T-helper 2 cell treated with Interferon-gamma antibody and Interleukin-4, amounts not matched to agents 100 ng/mL and 5 ng/mL, for 36 hours (primary cell): Measurements from ENCODE around the gene RNF40. TPM values are rescaled to one million over a fixed set of nuclear protein-coding genes. Genes with fewer than 3 reads are reported as not detected.
"Not testable (repeated sequence)": the region's sequence is repeated elsewhere in the genome, so short reads cannot be mapped to it uniquely, and the experiment has no call there.

Experiments used
- intact Hi-C: fragments of 100-400 bp; cut with micrococcal nuclease; formaldehyde crosslinking; loops from one replicate; pipeline ENCODE4 v1.15.1; 2023
- total RNA-seq: library from RNA; stranded (reverse); gene quantifications from 2 replicates; pipeline ENCODE4 v1.2.3, GENCODE V29; 2022

RNF40 gene
- total RNA-seq, 1 donor from 2014 or later, result 85.5 TPM

DNA sequence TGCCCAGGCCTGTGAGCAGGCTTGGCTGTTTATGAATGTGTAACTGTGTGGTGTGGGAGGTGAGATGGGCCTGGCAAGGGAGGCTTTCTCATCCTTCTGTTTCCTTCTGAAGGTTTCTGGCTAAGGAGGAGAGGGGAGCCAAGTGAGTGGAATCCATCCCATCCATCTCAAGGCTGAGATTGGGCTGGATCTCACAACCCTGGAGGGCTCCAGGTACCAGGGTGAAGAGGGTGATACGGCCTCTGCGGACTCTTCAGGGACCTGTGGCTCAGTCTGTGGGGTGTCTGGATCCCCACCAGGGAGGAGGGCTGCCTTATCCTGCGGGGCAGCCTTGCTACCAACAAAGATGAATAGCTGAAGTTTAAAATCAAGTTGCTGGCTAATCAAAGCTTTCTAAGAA lies 17.9 kb downstream of the RNF40 start:
- intact Hi-C loops, result no loop called here

DNA sequence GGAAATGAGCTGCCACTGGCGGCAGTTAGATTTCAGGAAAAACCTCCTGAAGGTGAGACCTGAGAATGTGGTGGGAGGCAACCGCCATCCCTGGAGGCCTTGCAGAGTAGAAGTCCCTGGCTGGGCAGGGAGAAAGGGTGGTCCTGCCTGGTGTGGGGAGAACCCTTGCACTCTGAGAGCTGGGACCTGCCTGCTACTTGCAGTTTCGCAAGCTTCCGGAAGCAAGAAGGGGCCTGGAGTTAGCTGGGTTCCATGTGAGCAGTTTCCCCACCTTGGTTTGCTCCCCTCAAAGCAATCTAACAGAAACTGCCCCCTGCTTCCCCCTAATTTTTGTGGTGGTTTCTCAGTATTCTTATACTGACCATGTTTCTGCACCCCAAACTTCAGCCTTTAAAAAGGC lies 18.4 kb downstream of the RNF40 start:
- intact Hi-C loops, result no loop called here

DNA sequence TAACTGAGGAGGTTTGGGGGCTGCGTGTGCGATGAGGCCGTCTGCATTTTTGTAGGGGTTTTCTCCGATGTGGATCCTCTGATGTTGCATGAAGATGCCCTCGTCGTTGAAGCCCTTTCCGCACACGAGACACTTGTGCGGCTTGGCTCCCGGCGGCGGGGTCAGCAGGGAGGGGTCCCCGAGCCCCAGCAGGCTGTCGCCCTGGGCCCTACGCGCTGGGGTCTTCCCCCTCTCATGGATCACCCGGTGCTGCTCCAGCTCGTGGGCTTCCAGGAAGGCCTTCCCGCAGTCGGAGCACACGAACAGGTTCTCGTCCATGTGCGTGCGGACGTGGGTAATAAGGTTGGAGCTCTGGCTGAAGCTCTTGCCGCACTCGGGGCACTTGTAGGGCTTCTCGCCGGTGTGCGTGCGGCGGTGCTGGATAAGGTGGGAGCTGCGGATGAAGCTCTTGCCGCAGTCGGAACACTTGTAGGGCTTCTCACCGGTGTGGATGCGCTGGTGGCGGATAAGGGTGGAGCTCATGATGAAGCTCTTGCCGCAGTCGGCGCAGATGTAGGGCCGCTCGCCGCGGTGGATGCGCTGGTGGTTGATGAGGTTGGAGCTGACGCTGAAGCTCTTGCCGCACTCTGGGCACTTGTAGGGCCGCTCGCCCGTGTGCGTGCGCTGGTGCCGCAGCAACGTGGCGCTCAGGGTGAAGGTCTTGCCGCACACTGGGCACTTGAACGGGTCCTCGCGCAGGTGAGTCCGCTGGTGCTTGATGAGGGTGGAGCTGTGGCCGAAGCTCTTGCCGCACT lies 20.6 kb downstream of the RNF40 start:
- intact Hi-C loops, result no loop called here

DNA sequence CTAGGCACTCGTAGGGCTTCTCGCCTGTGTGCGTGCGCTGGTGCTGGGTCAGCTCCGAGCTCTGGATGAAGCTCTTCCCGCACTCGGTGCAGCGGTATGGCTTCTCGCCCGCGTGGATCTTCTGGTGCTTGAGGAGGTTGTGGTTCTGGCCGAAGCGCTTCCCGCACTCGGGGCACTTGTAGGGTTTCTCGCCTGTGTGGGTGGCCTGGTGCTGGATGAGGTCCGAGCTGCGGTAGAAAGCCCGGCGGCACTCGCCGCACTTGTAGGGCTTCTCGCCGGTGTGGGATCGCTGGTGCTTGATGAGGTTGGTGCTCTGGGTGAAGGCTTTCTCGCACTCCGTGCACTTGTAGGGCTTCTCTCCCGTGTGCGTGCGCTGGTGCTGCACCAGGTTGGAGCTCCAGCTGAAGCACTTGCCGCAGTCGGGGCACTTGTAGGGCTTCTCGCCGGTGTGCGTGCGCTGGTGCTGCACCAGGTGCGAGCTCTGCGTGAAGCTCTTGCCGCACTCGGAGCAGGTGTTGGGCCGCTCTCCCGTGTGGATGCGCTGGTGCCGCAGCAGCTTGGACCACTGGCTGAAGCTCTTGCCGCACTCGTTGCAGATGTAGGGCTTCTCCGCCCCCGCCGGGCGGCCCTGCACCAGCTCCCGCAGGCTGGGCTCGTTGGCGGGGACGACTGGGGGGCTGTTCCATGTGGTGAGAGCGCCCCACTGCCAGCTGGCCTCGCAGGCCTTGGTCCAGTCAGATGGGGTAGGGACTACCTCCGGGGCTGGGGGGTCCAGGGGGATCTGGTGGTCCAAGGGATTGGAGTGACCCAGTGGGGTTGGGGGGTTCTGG lies 21.4 kb downstream of the RNF40 start:
- intact Hi-C loops, result no loop called here

DNA sequence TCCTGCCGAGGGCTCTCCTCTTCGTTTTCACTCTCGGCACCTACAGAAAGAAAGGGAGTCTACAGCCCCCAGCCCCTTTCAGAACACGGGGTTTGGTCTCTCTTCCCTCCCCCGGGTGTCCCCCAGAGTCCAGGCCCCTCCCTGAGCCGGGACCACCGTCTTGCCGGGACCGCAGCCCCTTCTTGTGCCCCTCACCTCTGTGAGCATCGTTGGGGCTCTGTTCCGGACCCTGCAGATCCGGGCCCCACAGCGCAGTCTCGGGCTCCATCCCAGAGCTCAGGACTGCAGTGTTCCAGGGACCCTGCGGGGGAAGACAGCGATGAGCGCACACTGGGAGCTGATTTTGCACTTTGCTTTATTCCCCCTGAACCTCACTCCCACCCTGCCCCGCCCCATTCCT lies 22.1 kb downstream of the RNF40 start:
- intact Hi-C loops, result no loop called here

DNA sequence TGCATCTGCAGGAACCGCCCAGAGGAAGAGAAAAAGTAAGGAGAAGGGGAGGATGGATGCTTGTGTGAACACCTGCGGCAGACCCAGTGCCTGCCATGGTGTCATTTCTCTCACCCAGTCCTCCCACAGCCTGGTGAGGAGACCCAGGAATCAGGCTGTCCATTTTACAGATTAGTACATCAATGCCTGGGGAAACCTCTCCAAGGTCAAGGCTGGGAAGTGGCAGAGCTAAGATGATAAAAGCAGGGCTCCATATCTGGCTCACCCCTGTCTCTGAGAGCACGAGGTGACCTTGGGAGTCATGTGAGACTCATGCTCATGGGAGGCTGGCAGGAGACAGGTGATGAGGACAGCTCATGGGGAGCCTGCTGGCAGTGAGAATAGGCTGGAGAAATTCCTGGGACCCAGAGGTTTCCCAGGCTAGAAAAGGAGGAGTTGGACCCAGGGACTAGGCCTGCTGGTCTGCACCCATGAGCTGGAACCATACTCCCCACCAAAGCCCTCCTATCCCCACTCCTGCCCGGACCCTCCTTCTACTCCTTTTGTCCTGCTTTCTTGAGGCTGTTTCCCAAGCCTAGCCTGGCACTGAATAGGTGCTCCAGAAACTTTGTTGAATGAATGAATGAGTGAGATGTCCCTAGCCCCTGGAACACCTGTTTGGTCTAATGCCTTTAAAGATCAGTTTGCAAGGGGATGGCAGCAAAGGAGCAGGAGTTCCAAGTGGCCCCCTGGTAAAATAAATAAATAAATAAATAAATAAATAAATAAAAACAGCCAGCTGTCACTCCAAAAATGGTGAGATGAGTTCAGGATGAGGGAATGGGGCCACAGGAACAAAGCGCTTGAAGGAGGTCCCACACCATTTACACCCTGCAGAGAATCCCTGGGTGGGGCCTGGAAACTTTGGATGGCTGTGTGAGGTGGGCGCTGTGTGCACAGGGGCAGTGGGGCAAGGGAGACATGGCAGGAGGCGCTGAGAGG lies 23.3 kb downstream of the RNF40 start:
- intact Hi-C loops, result no loop called here

DNA sequence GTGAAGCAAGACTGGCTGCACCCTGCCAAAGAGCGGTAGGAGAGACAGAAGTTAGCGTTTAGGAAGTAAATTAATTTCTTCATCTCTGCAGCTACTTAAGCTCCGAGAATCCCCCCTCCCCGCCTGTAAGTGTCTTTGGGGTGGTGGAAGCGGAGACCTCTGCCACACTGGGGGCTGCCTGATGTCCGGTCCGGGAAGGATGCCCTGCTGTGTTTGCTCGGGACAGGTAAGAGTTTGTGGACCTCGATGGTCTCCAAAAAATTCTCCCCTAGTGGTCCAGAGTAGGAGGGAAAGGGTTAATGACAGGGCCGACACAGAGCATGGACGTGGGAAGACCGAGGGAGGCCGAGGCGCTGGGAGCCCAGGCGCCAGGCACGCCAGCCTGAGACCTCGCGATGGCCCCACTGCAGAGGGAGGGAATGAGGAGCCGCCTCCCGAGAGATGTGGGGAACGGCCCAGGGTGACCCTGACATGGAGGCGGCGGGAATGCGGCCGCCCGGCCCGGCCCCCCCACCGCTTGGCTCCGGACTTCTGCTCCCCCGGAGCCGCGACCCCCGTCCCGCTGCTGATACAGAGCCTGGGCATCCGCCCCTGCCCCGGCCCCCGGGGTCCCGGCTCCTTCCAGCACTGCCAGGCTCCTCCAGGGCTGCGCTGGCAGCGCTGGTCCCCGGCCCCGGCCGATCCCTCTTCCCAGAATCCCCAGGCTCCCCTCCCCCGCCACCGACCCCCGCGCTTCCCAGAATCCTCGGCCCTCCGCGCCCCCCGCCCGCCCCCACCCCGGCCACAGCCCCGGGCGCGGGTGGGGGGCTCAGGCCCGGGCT lies 24.2 kb downstream of the RNF40 start:
- intact Hi-C loops, result no loop called here

DNA sequence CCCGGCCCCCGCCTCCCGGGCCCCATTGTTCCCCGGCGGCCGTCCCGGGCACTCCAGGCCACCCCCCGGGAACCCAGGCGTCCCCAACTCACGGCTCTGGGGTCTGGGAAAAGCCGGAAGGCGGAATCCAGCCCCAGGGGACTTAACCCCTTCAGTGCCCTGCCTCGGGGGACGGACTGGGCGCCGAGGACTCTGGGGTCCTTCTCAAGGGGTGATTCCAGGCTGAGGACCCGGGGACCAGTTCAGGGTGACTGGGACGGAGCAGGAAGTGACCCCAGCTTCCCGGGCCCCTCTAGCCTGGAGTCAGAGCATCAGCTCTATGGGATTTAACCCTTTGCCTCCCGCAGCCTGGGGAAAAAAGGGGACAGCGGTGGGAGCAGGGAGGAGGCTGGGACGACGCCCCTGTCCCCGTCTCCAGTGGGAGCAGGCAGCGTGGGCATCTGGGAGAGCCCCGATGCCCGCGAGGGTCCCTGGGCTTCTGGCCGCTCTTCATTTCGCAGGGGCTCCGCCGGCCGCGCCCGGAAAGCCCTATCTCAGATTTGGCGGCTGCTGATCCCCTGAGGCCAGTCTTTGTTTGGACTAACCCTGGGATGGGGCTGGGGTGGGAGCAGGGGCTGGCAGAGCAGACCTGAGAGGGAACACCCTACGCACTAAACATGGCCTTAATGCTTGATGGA lies 25.0 kb downstream of the RNF40 start, which contains the start of gene ZNF629:
TSS of gene ZNF629 (minus strand) at position 270 of the 677 bp plus-strand sequence. CDS start 2,723 bp downstream, outside the sequence.
- intact Hi-C loops, result no loop called here

DNA sequence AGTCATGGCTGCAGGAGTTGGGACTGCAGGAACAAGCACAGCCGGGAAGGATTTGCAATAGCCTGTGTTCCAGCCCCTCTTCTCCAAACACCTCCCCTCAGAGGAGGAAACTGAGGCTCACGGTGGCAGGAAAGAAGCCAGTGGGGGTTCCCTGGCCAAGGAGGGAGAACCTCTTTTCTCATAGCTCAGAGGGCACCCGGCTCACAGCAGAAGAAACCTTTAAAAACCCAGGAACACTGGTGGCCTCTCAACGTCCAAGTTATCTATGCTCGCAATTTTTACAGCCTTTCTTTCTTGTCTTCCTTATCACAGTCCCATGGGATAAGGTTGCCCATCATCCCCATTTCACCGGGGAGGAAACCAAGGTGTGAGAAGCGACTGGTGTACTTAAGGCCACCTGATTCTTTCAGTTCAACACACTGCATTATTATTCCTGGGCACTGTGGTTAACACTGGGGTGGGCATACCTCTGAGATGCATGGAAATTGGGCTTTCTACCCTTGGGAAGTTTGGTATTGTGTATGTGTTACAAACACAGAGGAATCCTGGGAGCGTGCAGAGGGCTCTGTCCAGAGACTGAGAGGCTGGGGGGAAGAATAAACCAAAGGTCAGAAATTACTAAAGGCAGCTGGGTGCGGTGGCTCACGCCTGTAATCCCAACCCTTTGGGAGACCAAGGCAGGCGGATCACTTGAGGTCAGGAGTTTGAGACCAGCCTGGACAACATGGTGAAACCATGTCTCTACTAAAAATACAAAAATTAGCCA lies 25.7 kb downstream of the RNF40 start:
- intact Hi-C loops, result no loop called here

DNA sequence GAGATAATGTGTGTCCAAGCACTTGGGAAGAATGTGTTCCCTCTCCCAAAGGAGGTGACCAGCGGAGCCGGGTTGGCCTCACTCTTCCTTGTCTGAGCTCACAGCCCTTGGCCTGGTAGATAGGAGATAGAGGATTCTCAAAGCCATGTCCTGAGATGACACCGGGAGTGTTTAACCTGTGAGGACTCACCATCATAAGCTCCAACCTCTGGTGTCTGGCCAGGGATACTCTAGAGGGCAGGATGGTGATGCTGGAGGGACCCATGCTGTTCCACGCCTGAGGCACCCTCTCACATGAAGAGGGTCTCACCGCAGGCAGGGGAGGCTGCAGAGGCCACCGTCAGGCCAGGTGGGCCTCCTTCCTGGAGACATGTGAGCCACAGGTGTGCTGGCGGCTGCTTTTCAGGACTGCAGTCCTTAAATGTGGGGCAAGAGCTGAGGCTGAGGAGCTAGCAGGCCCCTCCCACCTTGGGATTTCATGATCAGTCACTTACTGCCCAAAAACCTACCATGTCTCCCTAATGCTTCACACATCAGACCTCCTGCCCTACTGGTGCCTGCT lies 31.5 kb downstream of the RNF40 start:
- intact Hi-C loops, result no loop called here

DNA sequence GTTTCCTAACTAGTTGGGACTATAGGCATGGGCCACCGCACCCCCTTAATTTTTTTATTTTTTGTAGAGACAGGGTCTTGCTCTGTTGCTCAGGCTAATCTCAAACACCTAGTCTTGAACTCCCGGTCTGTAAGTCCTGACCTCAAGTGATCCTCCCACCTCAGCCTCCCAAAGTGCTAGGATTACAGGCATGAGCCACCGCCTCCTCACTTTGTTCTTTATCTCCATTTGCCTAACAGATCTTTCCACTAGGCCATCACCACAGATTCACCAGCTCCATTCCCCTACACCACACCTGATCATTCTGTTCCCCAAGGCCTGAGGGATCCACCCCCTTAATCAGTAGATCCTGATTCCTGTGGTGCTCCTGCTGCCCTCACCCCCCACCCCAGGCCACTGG lies 32.5 kb downstream of the RNF40 start:
- intact Hi-C loops, result no loop called here

DNA sequence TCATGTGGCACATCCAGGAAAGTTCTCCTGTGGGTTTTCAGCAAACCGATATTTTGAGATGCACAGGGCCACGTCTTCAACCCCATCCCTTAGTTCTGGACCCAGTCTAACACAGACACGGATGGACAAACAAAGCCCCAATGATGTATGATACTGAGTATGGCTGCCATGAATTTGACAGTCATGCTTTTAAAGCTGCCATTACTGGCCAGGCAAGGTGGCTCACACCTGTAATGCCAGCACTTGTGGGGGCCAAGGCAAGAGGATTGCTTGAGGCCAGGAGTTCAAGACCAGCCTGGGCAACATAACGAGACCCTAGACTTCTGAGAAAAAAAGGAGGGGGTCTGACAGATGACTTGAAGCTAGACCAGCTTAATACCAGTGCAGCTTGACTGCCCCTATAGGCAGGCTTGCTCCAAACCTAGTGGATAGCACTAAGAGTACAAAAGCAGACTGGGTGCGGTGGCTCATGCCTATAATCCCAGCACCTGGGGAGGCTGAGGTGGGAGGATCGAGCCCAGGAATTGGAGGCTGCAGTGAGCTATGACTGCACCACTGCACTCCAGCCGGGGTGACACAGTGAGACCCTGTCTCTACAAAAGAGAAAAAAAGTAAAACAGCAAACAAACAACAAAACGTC lies 35.7 kb downstream of the RNF40 start:
- intact Hi-C loops, result no loop called here

DNA sequence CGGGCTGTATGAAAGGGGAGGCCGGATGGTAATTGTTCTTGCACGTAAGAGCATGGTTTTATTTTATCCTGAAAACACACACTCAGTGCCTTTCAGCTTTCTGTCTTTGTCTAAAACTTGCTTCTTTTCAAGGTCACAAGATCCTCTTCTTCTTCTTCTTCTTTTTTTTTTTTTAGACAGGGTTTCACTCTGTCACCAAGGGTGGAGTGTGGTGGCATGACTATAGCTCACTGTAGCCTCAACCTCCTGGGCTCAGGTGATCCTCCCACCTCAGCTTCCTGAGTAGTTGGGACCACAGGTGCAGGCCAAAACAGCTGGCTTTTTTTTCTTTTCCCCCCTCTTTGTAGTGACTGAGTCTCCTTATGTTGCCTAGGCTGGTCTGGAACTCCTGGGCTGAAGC lies 40.8 kb downstream of the RNF40 start:
- intact Hi-C loops, result no loop called here

DNA sequence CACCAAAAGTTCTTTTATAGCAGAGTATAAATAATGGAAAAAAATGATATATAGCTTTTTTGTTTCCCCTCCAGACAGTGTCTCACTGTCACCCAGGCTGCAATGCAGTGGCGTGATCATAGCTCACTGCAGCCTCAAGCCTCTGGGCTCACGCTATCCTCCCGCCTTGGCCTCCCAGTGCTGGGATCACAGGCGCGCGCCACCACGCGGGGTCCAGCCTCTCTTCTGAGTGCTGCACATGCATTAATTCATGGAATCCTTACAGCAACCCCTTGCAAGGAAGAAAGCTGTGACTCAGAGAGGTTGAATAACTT lies 42.9 kb downstream of the RNF40 start:
- intact Hi-C loops, result no loop called here

DNA sequence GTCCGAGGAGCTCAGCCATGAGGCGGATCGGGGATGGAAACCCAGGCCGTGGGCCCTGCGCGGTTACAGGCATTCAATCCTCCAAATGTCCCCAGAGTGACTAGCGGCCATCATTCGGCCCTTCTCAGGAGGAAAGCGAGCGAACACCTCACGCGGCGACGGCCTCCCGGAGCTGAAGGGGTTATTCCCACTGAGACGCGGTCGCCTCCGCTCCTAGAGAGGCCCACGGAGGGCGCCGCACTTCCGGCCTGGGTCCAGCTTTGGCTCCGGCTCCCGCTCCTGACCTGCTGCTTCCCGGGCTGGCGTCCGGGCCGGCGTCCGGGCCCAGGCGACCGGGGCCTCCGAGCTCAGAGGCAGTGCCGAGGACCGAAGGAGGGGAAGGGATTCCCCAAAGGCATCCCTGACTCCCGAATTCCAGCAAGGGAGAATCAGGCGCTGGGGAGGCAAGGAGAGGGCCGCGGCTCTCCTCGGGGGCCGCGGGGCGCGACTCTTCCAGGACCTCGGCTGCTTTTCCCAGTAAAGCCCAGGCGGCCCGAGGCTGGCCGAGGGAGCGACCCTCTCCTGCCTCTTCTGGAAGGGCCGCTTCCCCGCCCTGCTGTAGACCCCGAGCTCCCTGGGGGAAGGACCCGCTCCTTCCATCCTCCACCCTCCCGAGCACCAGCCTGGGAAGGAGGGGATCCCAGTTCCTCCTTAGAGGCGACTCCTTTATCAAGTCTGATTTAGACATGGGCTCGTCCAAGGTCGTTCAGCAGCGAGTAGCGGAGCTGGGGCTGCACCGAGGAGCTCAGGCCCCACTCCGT lies 43.4 kb downstream of the RNF40 start:
- intact Hi-C loops, result no loop called here

DNA sequence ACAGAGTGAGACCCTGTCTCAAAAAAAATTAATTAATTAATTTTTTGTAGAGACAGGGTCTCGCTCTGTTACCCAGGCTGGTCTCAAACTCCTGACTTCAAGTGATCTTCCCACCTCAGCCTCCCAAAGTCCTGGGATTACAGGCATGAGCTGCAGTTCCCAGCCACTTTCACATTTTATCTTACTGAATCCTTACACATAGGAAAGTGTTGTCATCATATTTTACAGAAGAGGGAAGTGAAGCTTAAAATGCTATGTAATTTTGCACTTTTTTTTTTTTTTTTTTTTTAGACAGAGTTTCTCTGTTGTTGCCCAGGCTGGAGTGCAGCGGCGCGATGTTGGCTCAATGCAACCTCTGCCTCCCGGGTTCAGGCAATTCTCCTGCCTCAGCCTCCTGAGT lies 46.0 kb downstream of the RNF40 start:
- intact Hi-C loops, result no loop called here

DNA sequence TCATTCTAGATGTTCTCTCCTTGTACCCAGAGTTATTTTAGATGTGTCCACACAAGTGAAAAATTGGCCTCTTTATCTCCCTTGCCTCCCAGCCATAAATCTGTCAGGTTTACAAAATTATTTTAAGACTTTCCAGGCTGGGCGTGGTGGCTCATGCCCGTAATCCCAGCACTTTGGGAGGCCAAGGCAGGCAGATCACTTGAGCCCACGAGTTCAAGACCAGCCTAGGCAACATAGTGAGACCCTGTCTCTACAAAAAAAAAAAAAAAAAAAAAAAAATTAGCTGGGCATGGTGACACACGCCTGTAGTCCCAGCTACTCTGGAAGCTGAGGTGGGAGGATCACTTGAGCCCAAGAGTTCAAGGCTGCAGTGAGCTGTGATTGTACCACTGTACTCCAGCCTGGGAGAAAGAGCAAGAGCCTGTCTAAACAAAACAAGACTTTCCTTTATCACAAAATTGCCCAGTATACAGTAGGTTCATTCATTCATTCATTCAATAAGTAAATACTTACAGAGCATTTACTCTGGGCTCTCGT lies 46.8 kb downstream of the RNF40 start:
- intact Hi-C loops, result not testable (repeated sequence)
